GM12864 (cell line): ENCODE results near the gene IL33.

Experiments
- DNase-seq: peaks from one replicate; pipeline ENCODE4 v3.0.0-alpha.2; 2011; ENCODE audit warnings: low read depth
- H3K4me3 ChIP-seq: 2 replicates; pipeline ENCODE4 v1.5.1; 2011; ENCODE audit warnings: mild to moderate bottlenecking, low read depth, low read length, control low read depth
- CTCF ChIP-seq: IDR thresholded peaks from 2 replicates; pipeline ENCODE4 v1.5.1; 2011; ENCODE audit warnings: low read depth, mild to moderate bottlenecking, moderate library complexity, low read length, control low read depth, inconsistent platforms; ENCODE audit errors: missing control alignments

Gene IL33

GRCh38 chr9:6229186-6229585 lies 13.6 kb downstream of the IL33 start:
- TF ChIP-seq CTCF: no peak
- H3K4me3 ChIP-seq: no peak overlapping the region
- no peak for DNase-seq

GRCh38 chr9:6229619-6230018 lies 14.0 kb downstream of the IL33 start:
- no peak for DNase-seq
- no peak overlapping the region for H3K4me3 ChIP-seq
- TF ChIP-seq CTCF: no peak

GRCh38 chr9:6230037-6230780 lies 14.6 kb downstream of the IL33 start:
- no peak overlapping the region for H3K4me3 ChIP-seq
- TF ChIP-seq CTCF: no peak
- no peak for DNase-seq

- H3K4me3 ChIP-seq: no peak overlapping the region
- no peak for TF ChIP-seq CTCF
- no peak for DNase-seq
These were observed 16.8 kb downstream of the IL33 start for GRCh38 chr9:6232336-6232945.

- DNase-seq: no peak
- no peak for TF ChIP-seq CTCF
- H3K4me3 ChIP-seq: no peak overlapping the region
These were observed 18.4 kb downstream of the IL33 start for GRCh38 chr9:6234014-6234413.

- TF ChIP-seq CTCF: no peak
- no peak for DNase-seq
- no peak overlapping the region for H3K4me3 ChIP-seq
These were observed 21.7 kb downstream of the IL33 start for GRCh38 chr9:6237267-6237666.

GRCh38 chr9:6239048-6239461 lies 23.4 kb downstream of the IL33 start:
- no peak for DNase-seq
- TF ChIP-seq CTCF: no peak
- no peak overlapping the region for H3K4me3 ChIP-seq
